A549 (cell line): ENCODE results near the gene KCNAB1. TPM values are rescaled to one million over a fixed set of nuclear protein-coding genes. Genes with fewer than 3 reads are reported as not detected.

ENCODE experiments used
- ATAC-seq, 2 experiments: fragments of 200-7000 bp in 1 of 2; fragments of >200 bp in 1 of 2; cut with Nextera tagmentation in 1 of 2; cut with Tn5 transposase in 1 of 2; 3 replicates each; pipeline versions ENCODE4 v1.8.0 to v1.9.1; 2018 to 2020; ENCODE audit warnings: mild to moderate bottlenecking in 1 of 2, moderate library complexity in 1 of 2
- CTCF ChIA-PET: fragments of 300-600 bp; sonication (Branson Sonifier 250); formaldehyde crosslinking; extraction: SDS; loops from one replicate; lab custom pipeline; 2021; ENCODE audit warnings: antibody characterized with exemption, inconsistent platforms; lab: Yijun Ruan, JAX
- POLR2A ChIA-PET: fragments of 350-600 bp; formaldehyde crosslinking; extraction: SDS; loops from one replicate; lab custom pipeline; 2021; ENCODE audit warnings: antibody characterized with exemption, inconsistent platforms; lab: Yijun Ruan, JAX
- DNase-seq, 2 experiments: peaks; one replicate each; pipeline versions ENCODE4 v3.0.0 to v3.0.0-alpha.2; 2011 to 2016; ENCODE audit warnings: low read depth in 1 of 2, low spot score in 1 of 2
- FAIRE-seq: peaks from 2 replicates; lab custom pipeline; 2011; peaks lifted over from hg19 to GRCh38; lab: Jason Lieb, UNC
- H3K27ac ChIP-seq, 2 experiments: fragments of >200 bp; sonication (Bioruptor Twin); formaldehyde crosslinking; 3 replicates each; pipeline ENCODE4 v1.5.1; 2016 to 2017
- H3K4me1 ChIP-seq: fragments of >200 bp; sonication (Bioruptor Twin); formaldehyde crosslinking; 3 replicates; pipeline ENCODE4 v1.6.1; 2016
- H3K4me2 ChIP-seq: fragments of >200 bp; sonication (Bioruptor Twin); formaldehyde crosslinking; 3 replicates; pipeline ENCODE4 v1.6.1; 2016
- H3K4me3 ChIP-seq: fragments of >200 bp; sonication (Bioruptor Twin); formaldehyde crosslinking; 3 replicates; pipeline ENCODE4 v1.5.1; 2016
- H3K9me3 ChIP-seq: fragments of >200 bp; sonication (Bioruptor Twin); formaldehyde crosslinking; 3 replicates; pipeline ENCODE4 v1.6.1; 2016
- E2F6 ChIP-seq: IDR thresholded peaks from 2 replicates; pipeline ENCODE4 v1.6.1; 2012; ENCODE audit warnings: low read depth, borderline replicate concordance
- EHMT2 ChIP-seq: fragments of 200-600 bp; sonication (generic); IDR thresholded peaks from 2 replicates; pipeline ENCODE4 v1.6.1; 2016; ENCODE audit warnings: antibody characterized with exemption, low read depth, mild to moderate bottlenecking, moderate library complexity
- ESRRA ChIP-seq: fragments of 150-350 bp; IDR thresholded peaks from 2 replicates; pipeline ENCODE4 v1.6.1; 2014; ENCODE audit warnings: mild to moderate bottlenecking, low read length, borderline replicate concordance
- FOSL2 ChIP-seq, 2 experiments: fragments of 450-650 bp in 1 of 2; fragments of >200 bp in 1 of 2; sonication (Bioruptor Twin) in 1 of 2; formaldehyde crosslinking; IDR thresholded peaks; 2 replicates each; pipeline versions ENCODE4 v1.5.0 to v1.6.1; 2016 to 2020; ENCODE audit warnings: mild to moderate bottlenecking in 1 of 2, moderate library complexity in 1 of 2
- HMGXB4 ChIP-seq: fragments of 250-450 bp; sonication (Bioruptor Pico); IDR thresholded peaks from 2 replicates; pipeline ENCODE4 v1.5.0; 2021; ENCODE audit warnings: mild to moderate bottlenecking, moderate library complexity, borderline replicate concordance
- JUNB ChIP-seq: fragments of >200 bp; sonication (Bioruptor Twin); formaldehyde crosslinking; IDR thresholded peaks from 2 replicates; pipeline ENCODE4 v1.6.1; 2016
- KDM1A ChIP-seq: fragments of 200-600 bp; sonication (generic); IDR thresholded peaks from 2 replicates; pipeline ENCODE4 v1.6.1; 2016; ENCODE audit warnings: low read depth, mild to moderate bottlenecking
- KDM5A ChIP-seq: fragments of 200-600 bp; sonication (generic); IDR thresholded peaks from 2 replicates; pipeline ENCODE4 v1.6.1; 2016; ENCODE audit warnings: antibody characterized with exemption, mild to moderate bottlenecking
- MAZ ChIP-seq: fragments of 150-350 bp; IDR thresholded peaks from 2 replicates; pipeline ENCODE4 v1.6.1; 2014; ENCODE audit warnings: antibody characterized with exemption, low read depth, low read length, borderline replicate concordance
- MYC ChIP-seq: IDR thresholded peaks from 2 replicates; pipeline ENCODE4 v1.6.1; 2012; ENCODE audit warnings: mild to moderate bottlenecking, inconsistent platforms, low read length, improper control_type of control experiment, borderline replicate concordance
- NPAS2 ChIP-seq: fragments of 250-450 bp; sonication (Bioruptor Pico); IDR thresholded peaks from 2 replicates; pipeline ENCODE4 v1.8.0; 2022; ENCODE audit warnings: mild to moderate bottlenecking, moderate library complexity, borderline replicate concordance
- PHF8 ChIP-seq: fragments of 200-600 bp; sonication (generic); IDR thresholded peaks from 2 replicates; pipeline ENCODE4 v1.6.1; 2016; ENCODE audit warnings: low read depth, mild to moderate bottlenecking, antibody characterized with exemption, moderate library complexity, borderline replicate concordance
- POLR2AphosphoS2 ChIP-seq: conservative IDR thresholded peaks from 2 replicates; pipeline ENCODE4 v1.6.1; 2012; ENCODE audit warnings: low read length, improper control_type of control experiment, inconsistent platforms
- RARB ChIP-seq: fragments of 250-450 bp; sonication (Bioruptor Pico); IDR thresholded peaks from 2 replicates; pipeline ENCODE4 v1.8.0; 2021; ENCODE audit warnings: mild to moderate bottlenecking, moderate library complexity
- TP53 ChIP-seq: fragments of 250-450 bp; sonication (Bioruptor Pico); IDR thresholded peaks from 2 replicates; pipeline ENCODE4 v1.5.0; 2021; ENCODE audit warnings: mild to moderate bottlenecking, moderate library complexity
- USF2 ChIP-seq: fragments of 450-650 bp; IDR thresholded peaks from 2 replicates; pipeline ENCODE4 v1.6.1; 2014; ENCODE audit warnings: antibody characterized with exemption
- ZC3H11A ChIP-seq: fragments of 450-650 bp; IDR thresholded peaks from 2 replicates; pipeline ENCODE4 v1.6.1; 2014; ENCODE audit warnings: antibody characterized with exemption, mild to moderate bottlenecking
- ZFP36 ChIP-seq: fragments of 450-650 bp; IDR thresholded peaks from 2 replicates; pipeline ENCODE4 v1.6.1; 2014; ENCODE audit warnings: borderline replicate concordance; ENCODE audit not compliant: partially characterized antibody
- ZNF302 ChIP-seq: fragments of 250-450 bp; sonication (Bioruptor Pico); IDR thresholded peaks from 2 replicates; pipeline ENCODE4 v1.9.0; 2021; ENCODE audit warnings: inconsistent platforms, mild to moderate bottlenecking, moderate library complexity
- WGBS: methylation state at CpG from one replicate; pipeline ENCODE4 v1.1.6; 2017; ENCODE audit errors: missing lambda C conversion rate; 5-methylcytosine and 5-hydroxymethylcytosine counted together
- polyA plus RNA-seq, 4 experiments: library from polyadenylated mRNA; depleted of rRNA in 3 of 4; stranded (reverse); fragments of >200 nt; fragmentation: RNase III in 1 of 4; extraction: RNeasy Plus Mini Kit Qiagen cat#74134 plus additional on column Dnase treatment in 1 of 4; gene quantifications; 2 replicates in 3 of 4; 3 replicates in 1 of 4; pipeline ENCODE4 v1.2.3, GENCODE V29; 2011 to 2017
- TF ChIP-seq, protein P1 (sequence below): fragments of >200 bp; sonication (Bioruptor Twin); formaldehyde crosslinking; IDR thresholded peaks from 3 replicates; pipeline ENCODE4 v1.5.1; 2016
- TF ChIP-seq, protein P2 (sequence below): fragments of 200-600 bp; sonication (generic); IDR thresholded peaks from 2 replicates; pipeline ENCODE4 v1.6.1; 2016; ENCODE audit warnings: antibody characterized with exemption, mild to moderate bottlenecking, moderate library complexity

The KCNAB1 gene
- polyA plus RNA-seq, 2 of the 4 experiments (the other 2 are of a cell fraction) = not detected

GRCh38 chr3:156483426-156483825 is 363.0 kb downstream of the KCNAB1 start:
- TF ChIP-seq, protein P1, sequence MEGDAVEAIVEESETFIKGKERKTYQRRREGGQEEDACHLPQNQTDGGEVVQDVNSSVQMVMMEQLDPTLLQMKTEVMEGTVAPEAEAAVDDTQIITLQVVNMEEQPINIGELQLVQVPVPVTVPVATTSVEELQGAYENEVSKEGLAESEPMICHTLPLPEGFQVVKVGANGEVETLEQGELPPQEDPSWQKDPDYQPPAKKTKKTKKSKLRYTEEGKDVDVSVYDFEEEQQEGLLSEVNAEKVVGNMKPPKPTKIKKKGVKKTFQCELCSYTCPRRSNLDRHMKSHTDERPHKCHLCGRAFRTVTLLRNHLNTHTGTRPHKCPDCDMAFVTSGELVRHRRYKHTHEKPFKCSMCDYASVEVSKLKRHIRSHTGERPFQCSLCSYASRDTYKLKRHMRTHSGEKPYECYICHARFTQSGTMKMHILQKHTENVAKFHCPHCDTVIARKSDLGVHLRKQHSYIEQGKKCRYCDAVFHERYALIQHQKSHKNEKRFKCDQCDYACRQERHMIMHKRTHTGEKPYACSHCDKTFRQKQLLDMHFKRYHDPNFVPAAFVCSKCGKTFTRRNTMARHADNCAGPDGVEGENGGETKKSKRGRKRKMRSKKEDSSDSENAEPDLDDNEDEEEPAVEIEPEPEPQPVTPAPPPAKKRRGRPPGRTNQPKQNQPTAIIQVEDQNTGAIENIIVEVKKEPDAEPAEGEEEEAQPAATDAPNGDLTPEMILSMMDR = no peak
- TF ChIP-seq MYC (no peak), PHF8 (no peak), ZFP36 (no peak)
- TF ChIP-seq, all 56 proteins: peak for 0
- DNase-seq = no peak
- 55% methylated on average over 1 of the region's 1 CpG for WGBS
- H3K27ac ChIP-seq = no peak overlapping the region
- ChIA-PET POLR2A (no interaction called here), CTCF (interaction anchor here (1.6 kb wide), 1 partner anchor 26 kb away, joined by 3 read pairs; no protein-coding TSS in a partner anchor)
- no peak overlapping the region for H3K4me3 ChIP-seq
- H3K9me3 ChIP-seq = no peaks in the 10 kb centered on the region
- ATAC-seq = peak in 1 of 2 experiments; percentile 45; a peak in 1 of 6 replicates
- no peaks in the 10 kb centered on the region; the same call in 2 of the 3 replicates for H3K4me1 ChIP-seq
- no peak for FAIRE-seq
- 0 out of 3 replicates have a peak overlapping the region, but pooled peaks have one; percentile 13 for H3K4me2 ChIP-seq

- Histone ChIP-seq H3K27ac (no peak overlapping the region), H3K4me2 (no peak overlapping the region), H3K9me3 (no peaks in the 10 kb centered on the region), H3K4me1 (no peaks in the 10 kb centered on the region; the same call in 2 of the 3 replicates), H3K4me3 (no peak overlapping the region)
- no peak for FAIRE-seq
- DNase-seq = no peak
- 31% methylated on average over 6 of the region's 6 CpGs for WGBS
- ChIA-PET POLR2A (no interaction called here), CTCF (interaction anchor here (1.6 kb wide), 1 partner anchor 26 kb away, joined by 3 read pairs; no protein-coding TSS in a partner anchor)
- ATAC-seq = peak in 1 of 2 experiments; percentile 54; a peak in 2 of 6 replicates
- TF ChIP-seq ZNF302 (no peak), ESRRA (no peak), FOSL2 (IDR thresholded peaks at IDR 0.05) (no peak), FOSL2 (CRISPR knock-in tag; IDR thresholded peaks at IDR 0.05) (no peak), JUNB (no peak), HMGXB4 (CRISPR knock-in tag) (no peak), TP53 (CRISPR knock-in tag) (no peak), EHMT2 (no peak), E2F6 (no peak), RARB (CRISPR knock-in tag) (no peak), USF2 (no peak), KDM5A (no peak), KDM1A (no peak), MAZ (no peak), ZC3H11A (no peak), POLR2AphosphoS2 (no peak), NPAS2 (CRISPR knock-in tag) (no peak)
- TF ChIP-seq, protein P2, sequence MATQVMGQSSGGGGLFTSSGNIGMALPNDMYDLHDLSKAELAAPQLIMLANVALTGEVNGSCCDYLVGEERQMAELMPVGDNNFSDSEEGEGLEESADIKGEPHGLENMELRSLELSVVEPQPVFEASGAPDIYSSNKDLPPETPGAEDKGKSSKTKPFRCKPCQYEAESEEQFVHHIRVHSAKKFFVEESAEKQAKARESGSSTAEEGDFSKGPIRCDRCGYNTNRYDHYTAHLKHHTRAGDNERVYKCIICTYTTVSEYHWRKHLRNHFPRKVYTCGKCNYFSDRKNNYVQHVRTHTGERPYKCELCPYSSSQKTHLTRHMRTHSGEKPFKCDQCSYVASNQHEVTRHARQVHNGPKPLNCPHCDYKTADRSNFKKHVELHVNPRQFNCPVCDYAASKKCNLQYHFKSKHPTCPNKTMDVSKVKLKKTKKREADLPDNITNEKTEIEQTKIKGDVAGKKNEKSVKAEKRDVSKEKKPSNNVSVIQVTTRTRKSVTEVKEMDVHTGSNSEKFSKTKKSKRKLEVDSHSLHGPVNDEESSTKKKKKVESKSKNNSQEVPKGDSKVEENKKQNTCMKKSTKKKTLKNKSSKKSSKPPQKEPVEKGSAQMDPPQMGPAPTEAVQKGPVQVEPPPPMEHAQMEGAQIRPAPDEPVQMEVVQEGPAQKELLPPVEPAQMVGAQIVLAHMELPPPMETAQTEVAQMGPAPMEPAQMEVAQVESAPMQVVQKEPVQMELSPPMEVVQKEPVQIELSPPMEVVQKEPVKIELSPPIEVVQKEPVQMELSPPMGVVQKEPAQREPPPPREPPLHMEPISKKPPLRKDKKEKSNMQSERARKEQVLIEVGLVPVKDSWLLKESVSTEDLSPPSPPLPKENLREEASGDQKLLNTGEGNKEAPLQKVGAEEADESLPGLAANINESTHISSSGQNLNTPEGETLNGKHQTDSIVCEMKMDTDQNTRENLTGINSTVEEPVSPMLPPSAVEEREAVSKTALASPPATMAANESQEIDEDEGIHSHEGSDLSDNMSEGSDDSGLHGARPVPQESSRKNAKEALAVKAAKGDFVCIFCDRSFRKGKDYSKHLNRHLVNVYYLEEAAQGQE = no peak
These were observed 363.8 kb downstream of the KCNAB1 start for GRCh38 chr3:156483961-156484787.
